Stimulated activated CD4-positive, alpha-beta T cell treated with anti-CD3 and anti-CD28 coated beads, TNF-alpha, amount 100 ng/mL, for 24 hours (primary cell): ENCODE measurements around the gene ATP6V1G1.
"Not testable (repeated sequence)": the region's sequence is repeated elsewhere in the genome, so short reads cannot be mapped to it uniquely, and the experiment has no call there.

Experiments used
- DNase-seq, 3 experiments: peaks; one replicate each; pipeline ENCODE4 v3.0.0-alpha.2; 2020; ENCODE audit warnings: low read depth in 3 of 3

ATP6V1G1 gene, protein sequence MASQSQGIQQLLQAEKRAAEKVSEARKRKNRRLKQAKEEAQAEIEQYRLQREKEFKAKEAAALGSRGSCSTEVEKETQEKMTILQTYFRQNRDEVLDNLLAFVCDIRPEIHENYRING

DNA sequence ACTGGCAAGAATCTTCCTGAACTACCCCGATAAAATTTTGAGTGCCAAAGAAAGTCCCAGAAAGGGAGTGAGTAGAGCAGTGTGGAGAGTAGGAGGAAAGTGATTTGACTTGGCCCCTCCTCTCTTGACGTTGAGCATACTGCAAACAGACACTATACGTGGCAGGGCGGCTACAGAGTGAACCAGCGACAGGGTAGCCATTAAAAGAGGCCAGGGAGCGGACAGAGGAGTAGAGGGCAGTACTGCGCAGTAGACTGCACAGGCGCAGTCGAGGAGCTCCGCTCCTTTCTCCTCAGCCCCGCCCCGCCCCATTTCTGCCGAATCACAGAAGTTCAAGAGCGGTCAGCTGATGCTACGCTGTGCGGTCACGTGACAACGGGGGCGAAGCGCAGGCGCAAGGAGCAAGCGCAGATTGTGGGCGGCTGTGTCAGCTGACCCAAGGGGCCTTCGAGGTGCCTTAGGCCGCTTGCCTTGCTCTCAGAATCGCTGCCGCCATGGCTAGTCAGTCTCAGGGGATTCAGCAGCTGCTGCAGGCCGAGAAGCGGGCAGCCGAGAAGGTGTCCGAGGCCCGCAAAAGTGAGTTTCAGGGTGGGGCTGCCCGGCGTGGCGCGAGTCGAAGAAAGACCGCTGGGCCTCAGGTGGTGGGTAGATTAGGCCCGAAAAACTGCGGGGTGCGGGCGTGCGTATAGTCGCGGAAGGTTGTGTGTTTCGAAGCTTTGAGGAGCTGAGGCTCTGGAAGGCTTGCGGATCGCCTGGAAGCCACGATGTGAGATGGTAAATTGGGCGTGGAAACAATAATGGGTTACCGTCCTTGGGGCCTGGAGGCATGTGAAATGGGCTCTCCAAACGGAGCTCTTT, at the start of gene ATP6V1G1:
ATP6V1G1 (plus strand) TSS at position 425 of the 858 bp plus-strand sequence; CDS start at position 495, 70 bp downstream.
- peak; percentile 97 to 100 (median 99) for DNase-seq

DNA sequence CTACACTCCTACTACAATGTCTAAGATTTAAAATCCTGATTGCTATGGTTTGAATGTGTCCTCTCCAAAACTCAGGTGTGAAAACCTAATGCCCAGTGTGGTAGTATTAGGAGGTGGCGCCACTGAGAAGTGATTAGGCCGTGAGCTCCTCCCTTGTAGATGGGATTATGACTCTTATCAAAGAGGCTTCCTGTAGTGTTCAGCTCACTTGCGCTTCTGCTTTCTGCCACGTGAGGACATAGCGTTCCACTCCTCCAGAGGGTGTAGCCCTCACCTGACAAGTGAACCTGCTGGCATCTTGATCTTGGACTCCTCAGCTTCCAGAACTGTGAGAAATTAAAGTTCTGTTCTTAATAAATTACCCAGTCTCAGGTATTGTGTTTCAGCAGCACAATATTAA, 49.3 kb upstream of the ATP6V1G1 start:
- DNase-seq = no peak

GRCh38 chr9:114539701-114540380, 47.7 kb upstream of the ATP6V1G1 start:
- DNase-seq = no peak

- no peak for DNase-seq
Measured at GRCh38 chr9:114545055-114545454, 42.5 kb upstream of the ATP6V1G1 start.

GRCh38 chr9:114546851-114547250, 40.7 kb upstream of the ATP6V1G1 start:
- DNase-seq = no peak

- no peak for DNase-seq
Measured at GRCh38 chr9:114549697-114550330, 37.8 kb upstream of the ATP6V1G1 start.

GRCh38 chr9:114551750-114552685, 35.6 kb upstream of the ATP6V1G1 start:
- no peak for DNase-seq

GRCh38 chr9:114552706-114553105, 34.9 kb upstream of the ATP6V1G1 start:
- DNase-seq = no peak

- DNase-seq = no peak
Measured at GRCh38 chr9:114553202-114553601, 34.4 kb upstream of the ATP6V1G1 start.

DNA sequence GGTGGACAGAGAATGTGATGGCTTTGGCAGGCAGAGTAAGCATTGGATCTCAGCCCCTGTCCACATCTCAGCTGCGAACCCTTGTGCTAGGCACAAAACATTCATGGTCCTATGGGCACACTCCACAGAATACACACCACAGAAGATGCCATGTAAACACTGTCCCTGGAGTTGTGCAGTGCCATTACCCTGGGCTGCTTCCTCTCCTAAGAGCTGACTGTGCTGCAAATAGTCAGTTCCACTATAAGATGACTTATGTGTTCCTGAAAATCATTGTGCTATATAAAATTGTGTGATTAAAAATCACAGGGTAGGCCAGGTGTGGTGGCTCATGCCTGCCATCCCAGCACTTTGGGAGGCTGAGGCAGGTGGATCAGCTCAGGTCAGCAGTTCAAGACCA, 31.9 kb upstream of the ATP6V1G1 start:
- DNase-seq = no peak

GRCh38 chr9:114558027-114558675, 29.4 kb upstream of the ATP6V1G1 start:
- no peak for DNase-seq

- no peak for DNase-seq
Measured at GRCh38 chr9:114559830-114560513, 27.6 kb upstream of the ATP6V1G1 start.

DNA sequence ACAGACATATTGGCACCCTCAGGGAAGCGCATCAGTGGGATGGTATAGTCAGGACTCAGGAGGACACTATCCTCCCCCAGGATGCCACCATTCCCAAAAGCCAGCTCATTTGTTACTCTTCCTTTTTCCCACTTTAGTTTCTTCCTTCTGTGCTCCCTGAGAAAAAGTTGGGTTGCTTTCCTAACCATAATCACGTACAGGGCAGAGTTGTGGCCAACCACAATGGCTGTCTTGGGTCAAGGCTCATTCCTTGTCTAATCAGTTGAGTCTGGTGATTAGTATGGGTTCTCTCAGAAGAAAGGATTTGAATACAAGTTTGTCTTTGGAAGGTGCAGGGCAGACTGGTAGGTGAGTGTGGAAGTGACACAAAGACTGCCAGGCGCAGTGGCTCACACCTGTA, 26.6 kb upstream of the ATP6V1G1 start:
- no peak for DNase-seq

- no peak for DNase-seq
Measured at GRCh38 chr9:114561771-114562170, 25.8 kb upstream of the ATP6V1G1 start.

DNA sequence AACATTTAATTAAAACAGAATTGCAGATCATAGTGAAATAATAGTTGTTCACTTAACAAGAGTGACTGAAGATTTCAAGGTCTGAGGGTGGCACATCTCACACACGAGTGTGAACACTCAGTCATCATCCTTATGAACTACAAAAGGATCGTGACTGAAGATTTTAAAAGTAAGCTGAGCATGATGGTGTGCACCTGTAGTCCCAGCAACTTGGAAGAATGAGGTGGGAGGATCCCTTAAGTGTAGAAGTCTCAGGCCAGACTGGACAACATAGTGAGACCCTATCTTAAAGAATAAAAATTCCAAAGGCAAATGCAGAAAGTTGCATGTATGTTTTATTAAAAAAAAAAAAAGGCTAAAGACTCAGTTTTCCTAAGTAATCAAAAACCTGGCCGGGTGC, 22.4 kb upstream of the ATP6V1G1 start:
- DNase-seq = no peak

- no peak for DNase-seq
Measured at GRCh38 chr9:114570742-114571141, 16.8 kb upstream of the ATP6V1G1 start.

- DNase-seq = no peak
Measured at GRCh38 chr9:114571391-114571790, 16.2 kb upstream of the ATP6V1G1 start.

- DNase-seq = no peak
Measured at GRCh38 chr9:114572199-114572598, 15.4 kb upstream of the ATP6V1G1 start.

- no peak for DNase-seq
Measured at GRCh38 chr9:114574438-114574837, 13.1 kb upstream of the ATP6V1G1 start.

GRCh38 chr9:114576779-114577178, 10.8 kb upstream of the ATP6V1G1 start:
- DNase-seq = not testable (repeated sequence)
